GM23338 (cell line): Measurements from ENCODE around the gene PPFIA4. TPM values are rescaled to one million over a fixed set of nuclear protein-coding genes. Genes with fewer than 3 reads are reported as not detected.

Experiments used
- ATAC-seq: fragments of 200-7000 bp; cut with Tn5 transposase; 3 replicates; pipeline ENCODE4 v1.9.1; 2020
- DNase-seq: peaks from one replicate; pipeline ENCODE4 v3.0.0-alpha.2; 2015; ENCODE audit warnings: low spot score
- H2AFZ ChIP-seq: fragments of 200-600 bp; sonication (generic); 2 replicates; pipeline ENCODE4 v1.8.0; 2016; ENCODE audit warnings: antibody characterized with exemption, mild to moderate bottlenecking, moderate library complexity
- H3F3A ChIP-seq: fragments of 200-600 bp; sonication (generic); replicated peaks from 2 replicates; pipeline ENCODE4 v1.8.0; 2017; ENCODE audit warnings: antibody characterized with exemption, mixed run types, low read depth
- H3K27ac ChIP-seq: fragments of 200-600 bp; sonication (generic); 2 replicates; pipeline ENCODE4 v1.6.1; 2016; ENCODE audit warnings: low read depth
- H3K27me3 ChIP-seq: fragments of 200-600 bp; sonication (generic); 2 replicates; pipeline ENCODE4 v1.8.0; 2016; ENCODE audit warnings: mild to moderate bottlenecking, mixed run types, moderate library complexity; ENCODE audit not compliant: insufficient read depth
- H3K36me3 ChIP-seq: fragments of 200-600 bp; sonication (generic); 2 replicates; pipeline ENCODE4 v1.8.0; 2016; ENCODE audit warnings: mild to moderate bottlenecking; ENCODE audit not compliant: insufficient read depth
- H3K4me1 ChIP-seq: fragments of 200-600 bp; sonication (generic); 2 replicates; pipeline ENCODE4 v1.8.0; 2016; ENCODE audit warnings: mild to moderate bottlenecking, moderate library complexity; ENCODE audit not compliant: insufficient read depth
- H3K4me2 ChIP-seq: fragments of 200-600 bp; sonication (generic); 2 replicates; pipeline ENCODE4 v1.7.1; 2017; ENCODE audit warnings: mixed run types
- H3K4me3 ChIP-seq: fragments of 200-600 bp; sonication (generic); 2 replicates; pipeline ENCODE4 v1.6.1; 2016; ENCODE audit warnings: mixed run types
- H3K79me2 ChIP-seq: fragments of 200-600 bp; sonication (generic); replicated peaks from 2 replicates; pipeline ENCODE4 v1.8.0; 2017; ENCODE audit warnings: mild to moderate bottlenecking; ENCODE audit not compliant: insufficient read depth
- H3K9me2 ChIP-seq: fragments of 200-600 bp; sonication (generic); 2 replicates; pipeline ENCODE4 v1.8.0; 2017; ENCODE audit not compliant: insufficient read depth
- H4K20me1 ChIP-seq: fragments of 200-600 bp; sonication (generic); replicated peaks from 2 replicates; pipeline ENCODE4 v1.8.0; 2017; ENCODE audit warnings: mild to moderate bottlenecking; ENCODE audit not compliant: insufficient read depth
- H3K27ac Mint-ChIP-seq: 2 replicates; pipeline ENCODE4 v1.8.0; 2020; ENCODE audit warnings: inconsistent platforms, mild to moderate bottlenecking, moderate library complexity, mixed read lengths
- H3K27me3 Mint-ChIP-seq: 3 replicates; pipeline ENCODE4 v1.8.0; 2022; ENCODE audit warnings: low read depth, mild to moderate bottlenecking, moderate library complexity, mixed read lengths, inconsistent platforms; ENCODE audit not compliant: insufficient read depth, poor library complexity
- H3K36me3 Mint-ChIP-seq: 3 replicates; pipeline ENCODE4 v1.8.0; 2021; ENCODE audit warnings: low read depth, mild to moderate bottlenecking, inconsistent platforms, moderate library complexity, mixed read lengths
- H3K4me1 Mint-ChIP-seq: 3 replicates; pipeline ENCODE4 v1.8.0; 2020; ENCODE audit warnings: mild to moderate bottlenecking, inconsistent platforms, mixed read lengths
- H3K4me3 Mint-ChIP-seq: 3 replicates; pipeline ENCODE4 v1.8.0; 2021; ENCODE audit warnings: moderate library complexity, mild to moderate bottlenecking, inconsistent platforms, mixed read lengths
- H3K9me3 Mint-ChIP-seq: 3 replicates; pipeline ENCODE4 v1.8.0; 2020; ENCODE audit warnings: moderate library complexity, mild to moderate bottlenecking, inconsistent platforms, mixed read lengths
- CREB1 ChIP-seq: fragments of 250-450 bp; sonication (Bioruptor Pico); IDR thresholded peaks from 2 replicates; pipeline ENCODE4 v1.5.0; 2020; ENCODE audit warnings: low read depth, mild to moderate bottlenecking, moderate library complexity
- CTCF ChIP-seq, 2 experiments: fragments of 200-600 bp in 1 of 2; sonication (generic) in 1 of 2; conservative IDR thresholded peaks; 2 replicates each; pipeline versions ENCODE4 v1.5.1 to v1.6.1; 2016 to 2017; ENCODE audit warnings: antibody characterized with exemption in 2 of 2, low read depth in 2 of 2, mild to moderate bottlenecking in 2 of 2, moderate library complexity in 1 of 2
- ETS1 ChIP-seq: IDR thresholded peaks from 2 replicates; pipeline ENCODE4 v1.6.1; 2016; ENCODE audit warnings: antibody characterized with exemption
- EZH2 ChIP-seq: fragments of 200-600 bp; sonication (generic); IDR thresholded peaks from one replicate; pipeline ENCODE4 v1.8.0; 2017; ENCODE audit warnings: antibody characterized with exemption, mild to moderate bottlenecking, low read depth; ENCODE audit not compliant: unreplicated experiment
- EZH2phosphoT487 ChIP-seq: fragments of 200-600 bp; sonication (generic); IDR thresholded peaks from one replicate; pipeline ENCODE4 v1.8.1; 2018; ENCODE audit warnings: antibody characterized with exemption; ENCODE audit not compliant: unreplicated experiment
- JUNB ChIP-seq: IDR thresholded peaks from one replicate; pipeline ENCODE4 v1.6.1; 2016; ENCODE audit warnings: antibody characterized with exemption; ENCODE audit not compliant: unreplicated experiment
- NANOG ChIP-seq: IDR thresholded peaks from 2 replicates; pipeline ENCODE4 v1.6.1; 2016; ENCODE audit warnings: antibody characterized with exemption, borderline replicate concordance
- POLR2AphosphoS5 ChIP-seq: IDR thresholded peaks from 2 replicates; pipeline ENCODE4 v1.6.1; 2016; ENCODE audit warnings: antibody characterized with exemption, low read depth
- STAT1 ChIP-seq: IDR thresholded peaks from one replicate; pipeline ENCODE4 v1.6.1; 2016; ENCODE audit warnings: antibody characterized with exemption; ENCODE audit not compliant: unreplicated experiment
- ZNF114 ChIP-seq: fragments of 250-450 bp; sonication (Bioruptor Pico); IDR thresholded peaks from 2 replicates; pipeline ENCODE4 v1.5.0; 2020; ENCODE audit warnings: mild to moderate bottlenecking, moderate library complexity
- ZNF462 ChIP-seq: fragments of 250-450 bp; sonication (Bioruptor Pico); IDR thresholded peaks from 2 replicates; pipeline ENCODE4 v1.5.0; 2020; ENCODE audit warnings: mild to moderate bottlenecking, moderate library complexity
- polyA plus RNA-seq: library from polyadenylated mRNA; unstranded; fragments of >200 nt; fragmentation: Nextera tagmentation; extraction: Ambion mirVana; gene quantifications from 2 replicates; pipeline ENCODE4 v1.2.1, GENCODE V29; 2016
- total RNA-seq: library from RNA; depleted of rRNA; stranded (reverse); fragments of >200 nt; shearing (Covaris generic); gene quantifications from 2 replicates; pipeline ENCODE4 v1.2.3, GENCODE V29; 2014
- TF ChIP-seq, protein P1 (sequence below): IDR thresholded peaks from one replicate; pipeline ENCODE4 v1.6.1; 2018; ENCODE audit warnings: antibody characterized with exemption; ENCODE audit not compliant: unreplicated experiment

PPFIA4 gene
- total and polyA plus RNA-seq, 2 experiments from 2014 or later: 1.3 to 7.6 TPM

- H3K36me3 ChIP-seq: peaks cover 3% of the 10 kb centered on the region; the same call in 1 of the 2 replicates
- DNase-seq (no peak), ATAC-seq (no peak)
- Mint-ChIP-seq H3K9me3 (peaks cover 18% of the 10 kb centered on the region), H3K36me3 (peaks cover 10% of the 10 kb centered on the region), H3K4me3 (no peak overlapping the region), H3K27me3 (peaks cover 2% of the 10 kb centered on the region), H3K4me1 (no peaks in the 10 kb centered on the region; the same call in 2 of the 3 replicates), H3K27ac (no peak overlapping the region)
- H2AFZ ChIP-seq: no peak overlapping the region
- H3K9me2 ChIP-seq: no peaks in the 10 kb centered on the region; the same call in 1 of the 2 replicates
- H3K79me2 ChIP-seq: no peaks in the 10 kb centered on the region
- H3K27ac ChIP-seq: no peak overlapping the region
- no peak overlapping the region for H3K4me3 ChIP-seq
- TF ChIP-seq EZH2: no peak
- TF ChIP-seq EZH2phosphoT487: no peak
- TF ChIP-seq ZNF462: no peak
- no peak for TF ChIP-seq ETS1
- TF ChIP-seq CTCF (conservative IDR thresholded peaks at IDR 0.05; ENCODE audit: low read depth in 2 of 2): no peak
- TF ChIP-seq NANOG: no peak
- no peak for TF ChIP-seq CREB1 (CRISPR knock-in tag)
- no peak for TF ChIP-seq POLR2AphosphoS5
- TF ChIP-seq JUNB: no peak
- TF ChIP-seq, protein P1, sequence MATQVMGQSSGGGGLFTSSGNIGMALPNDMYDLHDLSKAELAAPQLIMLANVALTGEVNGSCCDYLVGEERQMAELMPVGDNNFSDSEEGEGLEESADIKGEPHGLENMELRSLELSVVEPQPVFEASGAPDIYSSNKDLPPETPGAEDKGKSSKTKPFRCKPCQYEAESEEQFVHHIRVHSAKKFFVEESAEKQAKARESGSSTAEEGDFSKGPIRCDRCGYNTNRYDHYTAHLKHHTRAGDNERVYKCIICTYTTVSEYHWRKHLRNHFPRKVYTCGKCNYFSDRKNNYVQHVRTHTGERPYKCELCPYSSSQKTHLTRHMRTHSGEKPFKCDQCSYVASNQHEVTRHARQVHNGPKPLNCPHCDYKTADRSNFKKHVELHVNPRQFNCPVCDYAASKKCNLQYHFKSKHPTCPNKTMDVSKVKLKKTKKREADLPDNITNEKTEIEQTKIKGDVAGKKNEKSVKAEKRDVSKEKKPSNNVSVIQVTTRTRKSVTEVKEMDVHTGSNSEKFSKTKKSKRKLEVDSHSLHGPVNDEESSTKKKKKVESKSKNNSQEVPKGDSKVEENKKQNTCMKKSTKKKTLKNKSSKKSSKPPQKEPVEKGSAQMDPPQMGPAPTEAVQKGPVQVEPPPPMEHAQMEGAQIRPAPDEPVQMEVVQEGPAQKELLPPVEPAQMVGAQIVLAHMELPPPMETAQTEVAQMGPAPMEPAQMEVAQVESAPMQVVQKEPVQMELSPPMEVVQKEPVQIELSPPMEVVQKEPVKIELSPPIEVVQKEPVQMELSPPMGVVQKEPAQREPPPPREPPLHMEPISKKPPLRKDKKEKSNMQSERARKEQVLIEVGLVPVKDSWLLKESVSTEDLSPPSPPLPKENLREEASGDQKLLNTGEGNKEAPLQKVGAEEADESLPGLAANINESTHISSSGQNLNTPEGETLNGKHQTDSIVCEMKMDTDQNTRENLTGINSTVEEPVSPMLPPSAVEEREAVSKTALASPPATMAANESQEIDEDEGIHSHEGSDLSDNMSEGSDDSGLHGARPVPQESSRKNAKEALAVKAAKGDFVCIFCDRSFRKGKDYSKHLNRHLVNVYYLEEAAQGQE: no peak
- TF ChIP-seq STAT1: no peak
- no peak for TF ChIP-seq ZNF114
- no peaks in the 10 kb centered on the region for H4K20me1 ChIP-seq
- H3K4me1 ChIP-seq: no peaks in the 10 kb centered on the region
- H3F3A ChIP-seq: no peaks in the 10 kb centered on the region
- H3K4me2 ChIP-seq: no peak overlapping the region
- no peaks in the 10 kb centered on the region for H3K27me3 ChIP-seq
Observed at GRCh38 chr1:203097001-203097400, 70.7 kb downstream of the PPFIA4 start.
